Measurements from ENCODE around the gene ZNF12. TPM values are rescaled to one million over a fixed set of nuclear protein-coding genes. Genes with fewer than 3 reads are reported as not detected.
"Not testable (repeated sequence)": the region's sequence is repeated elsewhere in the genome, so short reads cannot be mapped to it uniquely, and the experiment has no call there.

ZNF12 gene
- total RNA-seq, 1 donor from 2014 or later, result 21.1 TPM

DNA sequence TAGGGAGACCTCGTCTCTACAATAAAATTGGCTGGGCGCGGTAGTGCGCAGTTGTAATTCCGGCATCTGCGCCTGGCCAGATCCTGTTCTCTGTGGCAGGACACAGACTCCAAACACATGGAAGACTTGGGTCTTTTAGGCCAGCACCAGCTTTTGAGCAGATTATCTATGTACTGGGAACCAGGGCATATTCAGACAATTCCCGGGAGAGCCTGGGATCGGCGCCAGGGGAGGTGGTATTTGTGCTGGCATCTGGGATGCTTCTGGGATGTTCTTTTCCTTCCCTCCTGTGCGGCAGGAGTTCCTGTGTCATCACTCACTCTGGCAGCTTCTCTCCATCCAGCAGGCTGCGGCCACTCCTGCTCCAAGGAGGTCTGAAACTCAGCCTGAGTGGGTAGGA, 31.7 kb upstream of the ZNF12 start:
- H3K9me3 Mint-ChIP-seq (ENCODE audit: unreplicated experiment); H3K27me3 ChIP-seq (ENCODE audit: insufficient read depth, low read length); FAIRE-seq: not testable (repeated sequence)

DNA sequence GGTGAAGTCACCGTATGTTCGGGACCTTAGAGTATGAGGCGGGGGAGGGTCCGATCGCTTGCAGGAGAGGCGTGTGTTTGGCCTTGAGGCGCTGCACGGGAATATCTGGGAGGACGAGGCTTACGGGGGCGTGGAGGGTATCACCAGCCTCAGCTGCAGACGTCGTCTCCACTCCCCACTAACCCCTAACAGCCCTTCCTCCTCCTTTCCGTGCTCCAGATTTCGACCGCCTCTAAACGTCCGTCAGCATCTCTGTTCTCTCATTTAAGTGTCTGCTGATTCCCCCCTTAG, 23.5 kb upstream of the ZNF12 start:
- no peaks in the 10 kb centered on the region for H3K27me3 Mint-ChIP-seq (ENCODE audit: low read depth, unreplicated experiment)
- Histone ChIP-seq H3K9me3 (ENCODE audit: insufficient read depth, low read depth, low read length) (no peaks in the 10 kb centered on the region), H3K27ac (ENCODE audit: low read depth, low read length) (peak overlapping the region; percentile 89), H3K4me3 (ENCODE audit: insufficient read depth, low read depth, low read length) (peak overlapping the region; percentile 76), H3K27me3 (ENCODE audit: insufficient read depth, low read length) (no peaks in the 10 kb centered on the region), H3K4me1 (ENCODE audit: insufficient read depth, low read length) (peaks cover 5% of the 10 kb centered on the region), H3K9ac (ENCODE audit: low read length) (peak overlapping the region; percentile 93), H2AFZ (ENCODE audit: low read depth, low read length) (peak overlapping the region; percentile 90), H3K79me2 (ENCODE audit: insufficient read depth, low read length) (peaks cover 29% of the 10 kb centered on the region), H3K36me3 (ENCODE audit: insufficient read depth, low read length) (peaks cover 5% of the 10 kb centered on the region), H4K20me1 (ENCODE audit: insufficient read depth, low read length) (peaks cover 7% of the 10 kb centered on the region), H3K4me2 (ENCODE audit: low read length) (peak overlapping the region; percentile 97)
- H3K27ac Mint-ChIP-seq (ENCODE audit: unreplicated experiment), result peak overlapping the region; percentile 88
- peaks cover 12% of the 10 kb centered on the region for H3K4me1 Mint-ChIP-seq (ENCODE audit: low read depth, unreplicated experiment)
- DNase-seq (ENCODE audit: low read depth), result peak; percentile 29
- H3K4me3 Mint-ChIP-seq (ENCODE audit: unreplicated experiment), result peak overlapping the region; percentile 96
- TF ChIP-seq, protein P1, sequence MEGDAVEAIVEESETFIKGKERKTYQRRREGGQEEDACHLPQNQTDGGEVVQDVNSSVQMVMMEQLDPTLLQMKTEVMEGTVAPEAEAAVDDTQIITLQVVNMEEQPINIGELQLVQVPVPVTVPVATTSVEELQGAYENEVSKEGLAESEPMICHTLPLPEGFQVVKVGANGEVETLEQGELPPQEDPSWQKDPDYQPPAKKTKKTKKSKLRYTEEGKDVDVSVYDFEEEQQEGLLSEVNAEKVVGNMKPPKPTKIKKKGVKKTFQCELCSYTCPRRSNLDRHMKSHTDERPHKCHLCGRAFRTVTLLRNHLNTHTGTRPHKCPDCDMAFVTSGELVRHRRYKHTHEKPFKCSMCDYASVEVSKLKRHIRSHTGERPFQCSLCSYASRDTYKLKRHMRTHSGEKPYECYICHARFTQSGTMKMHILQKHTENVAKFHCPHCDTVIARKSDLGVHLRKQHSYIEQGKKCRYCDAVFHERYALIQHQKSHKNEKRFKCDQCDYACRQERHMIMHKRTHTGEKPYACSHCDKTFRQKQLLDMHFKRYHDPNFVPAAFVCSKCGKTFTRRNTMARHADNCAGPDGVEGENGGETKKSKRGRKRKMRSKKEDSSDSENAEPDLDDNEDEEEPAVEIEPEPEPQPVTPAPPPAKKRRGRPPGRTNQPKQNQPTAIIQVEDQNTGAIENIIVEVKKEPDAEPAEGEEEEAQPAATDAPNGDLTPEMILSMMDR (IDR thresholded peaks at IDR 0.05; ENCODE audit: insufficient read depth, low read depth, low read length), result no peak
- no peak for TF ChIP-seq EZH2 (IDR thresholded peaks at IDR 0.05; ENCODE audit: insufficient read depth, low read length)
- FAIRE-seq, result no peak
- H3K9me3 Mint-ChIP-seq (ENCODE audit: unreplicated experiment), result peaks cover 3% of the 10 kb centered on the region
- H3K36me3 Mint-ChIP-seq (ENCODE audit: low read depth, unreplicated experiment), result peaks cover 20% of the 10 kb centered on the region

More for the DNA sequence above, 31.7 kb upstream of the ZNF12 start:
- not testable (repeated sequence) for H3K27me3 Mint-ChIP-seq (ENCODE audit: low read depth, unreplicated experiment); H3K9me3 ChIP-seq (ENCODE audit: insufficient read depth, low read depth, low read length); H3K27ac ChIP-seq (ENCODE audit: low read depth, low read length); H3K4me1 ChIP-seq (ENCODE audit: insufficient read depth, low read length); H2AFZ ChIP-seq (ENCODE audit: low read depth, low read length); H3K4me2 ChIP-seq (ENCODE audit: low read length); H3K4me3 ChIP-seq (ENCODE audit: insufficient read depth, low read depth, low read length); H3K4me1 Mint-ChIP-seq (ENCODE audit: low read depth, unreplicated experiment); H3K36me3 ChIP-seq (ENCODE audit: insufficient read depth, low read length); H3K27ac Mint-ChIP-seq (ENCODE audit: unreplicated experiment); H3K79me2 ChIP-seq (ENCODE audit: insufficient read depth, low read length); H3K4me3 Mint-ChIP-seq (ENCODE audit: unreplicated experiment); H3K9ac ChIP-seq (ENCODE audit: low read length); DNase-seq (ENCODE audit: low read depth); H4K20me1 ChIP-seq (ENCODE audit: insufficient read depth, low read length)
- peaks cover 30% of the 10 kb centered on the region for H3K36me3 Mint-ChIP-seq (ENCODE audit: low read depth, unreplicated experiment)

DNA sequence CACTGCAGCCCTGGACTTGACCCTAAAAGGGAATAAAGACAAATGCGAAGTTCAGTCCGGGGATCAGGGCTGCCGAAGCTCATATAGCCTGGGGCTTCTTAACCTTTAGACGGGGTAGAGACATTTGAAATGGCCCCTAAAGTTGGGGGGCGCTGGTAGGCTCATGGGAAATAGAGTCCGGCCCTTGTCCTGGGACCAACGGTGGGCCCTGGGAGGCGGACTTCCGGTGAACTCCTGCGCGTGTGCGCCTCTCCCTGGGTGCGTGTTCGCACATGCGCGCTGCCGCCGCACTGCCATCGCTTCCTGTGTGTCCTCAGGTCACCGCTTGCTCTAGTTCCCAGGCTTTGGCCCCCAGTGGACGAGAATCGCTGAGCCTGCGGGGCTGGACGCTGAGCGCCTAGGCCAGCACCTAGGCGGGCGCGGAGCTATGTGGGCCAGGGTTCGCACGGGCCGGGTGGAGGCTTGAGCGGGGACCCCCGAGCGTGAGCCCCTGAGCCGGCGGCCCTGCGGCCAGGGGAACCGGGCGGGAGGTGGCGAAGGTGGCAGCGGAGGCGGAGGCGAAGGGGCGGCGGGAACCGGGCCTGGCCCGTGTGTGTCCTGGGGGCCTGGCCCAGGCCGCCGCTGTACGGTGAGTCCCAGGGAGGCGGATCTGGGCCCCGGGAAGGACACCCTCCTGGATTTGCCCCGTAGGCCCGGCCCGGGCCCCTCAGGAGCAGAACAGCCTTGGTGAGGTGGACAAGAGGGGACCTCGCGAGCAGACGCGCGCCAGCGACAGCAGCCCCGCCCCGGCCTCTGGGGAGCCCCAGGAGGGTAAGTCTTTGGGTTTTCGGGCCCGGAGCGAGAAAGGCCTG, 23.0 kb upstream of the ZNF12 start:
- H3K4me1 ChIP-seq (ENCODE audit: insufficient read depth, low read length), result peaks cover 5% of the 10 kb centered on the region
- H2AFZ ChIP-seq (ENCODE audit: low read depth, low read length), result peak overlapping the region; percentile 90
- FAIRE-seq, result no peak
- H3K9ac ChIP-seq (ENCODE audit: low read length), result peak overlapping the region; percentile 93
- DNase-seq (ENCODE audit: low read depth), result peak; percentile 84
- H3K27me3 ChIP-seq (ENCODE audit: insufficient read depth, low read length), result no peaks in the 10 kb centered on the region
- peaks cover 29% of the 10 kb centered on the region for H3K79me2 ChIP-seq (ENCODE audit: insufficient read depth, low read length)
- H3K9me3 ChIP-seq (ENCODE audit: insufficient read depth, low read depth, low read length), result no peaks in the 10 kb centered on the region
- peak overlapping the region; percentile 76 for H3K4me3 ChIP-seq (ENCODE audit: insufficient read depth, low read depth, low read length)
- H3K27ac ChIP-seq (ENCODE audit: low read depth, low read length), result peak overlapping the region; percentile 89
- Mint-ChIP-seq H3K4me3 (ENCODE audit: unreplicated experiment) (peak overlapping the region; percentile 96), H3K27me3 (ENCODE audit: low read depth, unreplicated experiment) (no peaks in the 10 kb centered on the region), H3K9me3 (ENCODE audit: unreplicated experiment) (peaks cover 3% of the 10 kb centered on the region), H3K27ac (ENCODE audit: unreplicated experiment) (peak overlapping the region; percentile 95), H3K36me3 (ENCODE audit: low read depth, unreplicated experiment) (peaks cover 16% of the 10 kb centered on the region), H3K4me1 (ENCODE audit: low read depth, unreplicated experiment) (peaks cover 12% of the 10 kb centered on the region)
- peaks cover 7% of the 10 kb centered on the region for H4K20me1 ChIP-seq (ENCODE audit: insufficient read depth, low read length)
- H3K4me2 ChIP-seq (ENCODE audit: low read length), result peak overlapping the region; percentile 97
- H3K36me3 ChIP-seq (ENCODE audit: insufficient read depth, low read length), result peaks cover 5% of the 10 kb centered on the region
- TF ChIP-seq, protein P1 (IDR thresholded peaks at IDR 0.05; ENCODE audit: insufficient read depth, low read depth, low read length), result no peak
- TF ChIP-seq EZH2 (IDR thresholded peaks at IDR 0.05; ENCODE audit: insufficient read depth, low read length), result no peak

DNA sequence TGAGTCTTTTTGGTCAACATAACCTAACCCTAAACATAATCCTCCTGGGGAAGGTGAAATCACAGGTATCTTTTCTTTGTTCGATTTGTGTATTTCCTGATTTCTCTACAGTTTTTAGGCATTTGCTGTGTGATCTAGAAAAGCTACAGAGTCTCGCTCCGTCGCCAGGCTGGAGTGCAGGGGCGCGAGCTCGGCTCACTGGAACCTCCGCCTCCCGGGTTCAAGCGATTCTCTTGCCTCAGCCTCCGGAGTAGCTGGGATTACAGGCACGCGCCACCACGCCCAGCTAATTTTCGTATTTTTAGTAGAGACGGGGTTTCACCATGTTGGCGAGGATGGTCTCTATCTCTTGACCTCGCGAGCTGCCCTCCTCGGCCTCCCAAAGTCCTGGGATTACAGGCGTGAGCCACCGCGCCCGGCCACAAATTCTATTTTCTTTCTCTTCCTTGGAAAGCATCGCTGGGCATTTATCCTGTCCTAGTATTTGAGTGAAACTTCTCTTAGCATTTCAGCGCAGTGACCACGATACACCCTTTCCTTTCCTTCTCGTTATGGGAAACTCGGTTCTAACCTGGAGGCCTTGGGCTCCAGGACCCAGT, 22.2 kb upstream of the ZNF12 start:
- Mint-ChIP-seq H3K36me3 (ENCODE audit: low read depth, unreplicated experiment) (peaks cover 11% of the 10 kb centered on the region), H3K27ac (ENCODE audit: unreplicated experiment) (peak overlapping the region; percentile 95), H3K4me3 (ENCODE audit: unreplicated experiment) (peak overlapping the region; percentile 96), H3K4me1 (ENCODE audit: low read depth, unreplicated experiment) (peaks cover 12% of the 10 kb centered on the region)
- H3K9me3 Mint-ChIP-seq (ENCODE audit: unreplicated experiment); H4K20me1 ChIP-seq (ENCODE audit: insufficient read depth, low read length); H3K27me3 ChIP-seq (ENCODE audit: insufficient read depth, low read length); DNase-seq (ENCODE audit: low read depth); FAIRE-seq; H3K36me3 ChIP-seq (ENCODE audit: insufficient read depth, low read length); H3K27me3 Mint-ChIP-seq (ENCODE audit: low read depth, unreplicated experiment); H3K4me1 ChIP-seq (ENCODE audit: insufficient read depth, low read length); H3K9me3 ChIP-seq (ENCODE audit: insufficient read depth, low read depth, low read length): not testable (repeated sequence)
- Histone ChIP-seq H3K4me2 (ENCODE audit: low read length) (peak overlapping the region; percentile 97), H2AFZ (ENCODE audit: low read depth, low read length) (peak overlapping the region; percentile 90), H3K79me2 (ENCODE audit: insufficient read depth, low read length) (peaks cover 29% of the 10 kb centered on the region), H3K4me3 (ENCODE audit: insufficient read depth, low read depth, low read length) (peak overlapping the region; percentile 76), H3K9ac (ENCODE audit: low read length) (peak overlapping the region; percentile 93), H3K27ac (ENCODE audit: low read depth, low read length) (peak overlapping the region; percentile 89)
